GM13977 (cell line): Measurements from ENCODE around the gene FOXJ1.

Experiments
- DNase-seq: peaks from one replicate; pipeline ENCODE4 v3.0.0; 2012; ENCODE audit warnings: low spot score
- CTCF ChIP-seq: IDR thresholded peaks from 2 replicates; pipeline ENCODE4 v1.5.1; 2012; ENCODE audit warnings: mild to moderate bottlenecking, control low read depth; ENCODE audit not compliant: insufficient read depth; ENCODE audit errors: extremely low read depth, missing control alignments
- in situ Hi-C: fragments of 300-500 bp; cut with MboI; formaldehyde crosslinking; loops from one replicate; pipeline ENCODE4 v1.12.0; 2022; ENCODE audit warnings: low sequenced_read_pairs, low pct_unique_long_range_greater_than_20kb, mixed read lengths, inconsistent platforms; ENCODE audit not compliant: unreplicated experiment

The FOXJ1 gene

GRCh38 chr17:76154936-76155845 lies 14.1 kb upstream of the FOXJ1 start:
- in situ Hi-C loops: no loop called here
- no peak for TF ChIP-seq CTCF
- no peak for DNase-seq

- DNase-seq: no peak
- in situ Hi-C loops: no loop called here
- no peak for TF ChIP-seq CTCF
Measured at GRCh38 chr17:76154292-76154691, 13.2 kb upstream of the FOXJ1 start.

GRCh38 chr17:76153640-76154039 lies 12.6 kb upstream of the FOXJ1 start:
- no peak for DNase-seq
- no peak for TF ChIP-seq CTCF
- in situ Hi-C loops: no loop called here

GRCh38 chr17:76153202-76153601 lies 12.2 kb upstream of the FOXJ1 start:
- DNase-seq: no peak
- TF ChIP-seq CTCF: no peak
- in situ Hi-C loops: no loop called here

GRCh38 chr17:76152591-76152990 lies 11.5 kb upstream of the FOXJ1 start:
- no peak for DNase-seq
- in situ Hi-C loops: no loop called here
- TF ChIP-seq CTCF: no peak

- TF ChIP-seq CTCF: no peak
- in situ Hi-C loops: no loop called here
- DNase-seq: no peak
Measured at GRCh38 chr17:76151896-76152454, 10.9 kb upstream of the FOXJ1 start.
